ENCODE results near the gene SLC25A26.

DNA sequence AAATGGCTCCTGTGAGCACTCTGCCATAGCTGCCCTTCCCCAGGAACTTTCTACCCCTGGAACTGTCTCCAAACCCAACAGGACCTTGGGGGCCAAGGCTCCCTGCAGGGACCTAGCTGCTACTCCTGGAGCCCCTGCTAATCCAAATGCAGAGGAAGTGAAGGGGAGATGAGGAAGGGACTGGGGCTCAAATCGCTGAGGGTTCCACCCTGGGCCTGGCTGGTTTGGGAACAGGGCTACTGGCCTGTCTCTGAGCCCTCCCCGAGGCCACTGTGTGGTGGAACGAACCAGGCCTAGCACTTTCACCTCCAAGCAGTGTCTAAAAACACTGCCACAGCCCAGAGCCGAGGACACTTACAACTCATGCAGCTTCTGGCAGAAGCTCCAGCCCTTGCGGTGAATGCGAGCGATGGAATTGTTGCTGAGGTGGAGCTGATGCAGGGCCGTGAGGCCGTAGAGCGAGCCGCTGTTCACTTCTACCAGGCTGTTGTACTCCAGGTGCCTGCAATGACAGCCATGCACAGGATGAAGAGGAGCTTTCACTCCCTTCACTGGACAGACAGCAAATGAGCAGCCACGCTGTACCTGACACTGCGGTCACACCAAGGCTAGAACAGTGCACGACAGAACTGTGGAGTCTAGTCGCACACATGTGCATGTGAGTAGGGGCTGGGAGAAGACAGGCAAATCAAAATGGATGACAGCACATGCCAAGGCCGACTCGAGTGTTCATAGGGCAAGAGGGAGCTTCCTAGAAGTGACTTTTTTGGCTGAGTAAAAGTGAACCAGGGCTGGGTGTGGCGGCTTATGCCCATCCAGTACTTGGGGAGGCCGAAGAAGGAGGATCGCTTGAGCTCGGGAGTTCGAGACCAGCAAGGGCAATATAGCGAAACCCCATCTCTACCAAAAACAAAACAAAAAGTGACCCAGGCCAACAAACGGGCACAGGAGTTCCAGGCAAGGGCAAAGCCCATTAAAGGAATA is 189.3 kb downstream of the SLC25A26 start:
- TF ChIP-seq, protein P1, sequence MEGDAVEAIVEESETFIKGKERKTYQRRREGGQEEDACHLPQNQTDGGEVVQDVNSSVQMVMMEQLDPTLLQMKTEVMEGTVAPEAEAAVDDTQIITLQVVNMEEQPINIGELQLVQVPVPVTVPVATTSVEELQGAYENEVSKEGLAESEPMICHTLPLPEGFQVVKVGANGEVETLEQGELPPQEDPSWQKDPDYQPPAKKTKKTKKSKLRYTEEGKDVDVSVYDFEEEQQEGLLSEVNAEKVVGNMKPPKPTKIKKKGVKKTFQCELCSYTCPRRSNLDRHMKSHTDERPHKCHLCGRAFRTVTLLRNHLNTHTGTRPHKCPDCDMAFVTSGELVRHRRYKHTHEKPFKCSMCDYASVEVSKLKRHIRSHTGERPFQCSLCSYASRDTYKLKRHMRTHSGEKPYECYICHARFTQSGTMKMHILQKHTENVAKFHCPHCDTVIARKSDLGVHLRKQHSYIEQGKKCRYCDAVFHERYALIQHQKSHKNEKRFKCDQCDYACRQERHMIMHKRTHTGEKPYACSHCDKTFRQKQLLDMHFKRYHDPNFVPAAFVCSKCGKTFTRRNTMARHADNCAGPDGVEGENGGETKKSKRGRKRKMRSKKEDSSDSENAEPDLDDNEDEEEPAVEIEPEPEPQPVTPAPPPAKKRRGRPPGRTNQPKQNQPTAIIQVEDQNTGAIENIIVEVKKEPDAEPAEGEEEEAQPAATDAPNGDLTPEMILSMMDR (IDR thresholded peaks at IDR 0.05), result no peak
- TF ChIP-seq POLR2AphosphoS5 (IDR thresholded peaks at IDR 0.05), result no peak
